Panc1 (cell line): Measurements from ENCODE around the gene RGL4. TPM values are rescaled to one million over a fixed set of nuclear protein-coding genes. Genes with fewer than 3 reads are reported as not detected.
"Not testable (repeated sequence)": the region's sequence is repeated elsewhere in the genome, so short reads cannot be mapped to it uniquely, and the experiment has no call there.

Experiments used
- ATAC-seq: fragments of 200-7000 bp; cut with Tn5 transposase; 2 replicates; pipeline ENCODE4 v1.9.1; 2020; ENCODE audit warnings: mild to moderate bottlenecking, moderate library complexity
- BruUV-seq: library from RNA; stranded (reverse); fragments of 400-500 nt; replicated peaks from 2 replicates; lab custom pipeline; 2021; lab: Mats Ljungman, UMichigan
- CTCF ChIA-PET: fragments of 300-600 bp; sonication (Branson Sonifier 250); formaldehyde crosslinking; loops from one replicate; lab custom pipeline; 2022; ENCODE audit warnings: antibody characterized with exemption; lab: Charles Lee
- POLR2A ChIA-PET: fragments of 300-600 bp; sonication (Branson Sonifier 250); formaldehyde crosslinking; loops from one replicate; lab custom pipeline; 2022; ENCODE audit warnings: antibody characterized with exemption; lab: Charles Lee
- DNase-seq: peaks from one replicate; pipeline ENCODE4 v3.0.0-alpha.2; 2010; ENCODE audit warnings: low read depth, low spot score
- H3K27ac ChIP-seq: 2 replicates; pipeline ENCODE4 v1.5.1; 2011; ENCODE audit warnings: mild to moderate bottlenecking, low read length, inconsistent platforms
- H3K27me3 ChIP-seq: fragments of 200-500 bp; sonication (Bioruptor generic); 2 replicates; pipeline ENCODE4 v1.6.0; 2014; ENCODE audit warnings: low read length, inconsistent platforms; ENCODE audit not compliant: control insufficient read depth, insufficient read depth
- H3K36me3 ChIP-seq: fragments of 200-500 bp; sonication (Bioruptor generic); 2 replicates; pipeline ENCODE4 v1.5.1; 2014; ENCODE audit warnings: inconsistent platforms, mild to moderate bottlenecking, low read length, moderate library complexity; ENCODE audit not compliant: control insufficient read depth, insufficient read depth
- H3K4me1 ChIP-seq: 2 replicates; pipeline ENCODE4 v1.5.1; 2011; ENCODE audit warnings: inconsistent platforms, mild to moderate bottlenecking, low read length, moderate library complexity; ENCODE audit not compliant: control insufficient read depth, insufficient read depth
- H3K4me3 ChIP-seq, 2 experiments: 2 replicates each; pipeline ENCODE4 v1.5.1; 2011 to 2012; ENCODE audit warnings: low read depth in 2 of 2, low read length in 2 of 2, mild to moderate bottlenecking in 2 of 2, inconsistent platforms in 1 of 2, moderate library complexity in 1 of 2
- H3K9me3 ChIP-seq: fragments of 200-500 bp; sonication (Bioruptor generic); 2 replicates; pipeline ENCODE4 v1.5.1; 2014; ENCODE audit warnings: low read depth, mild to moderate bottlenecking, inconsistent platforms, low read length, moderate library complexity; ENCODE audit not compliant: control insufficient read depth, insufficient read depth
- CTCF ChIP-seq: fragments of 450-650 bp; IDR thresholded peaks from 2 replicates; pipeline ENCODE4 v1.5.1; 2017; ENCODE audit warnings: mild to moderate bottlenecking
- POLR2AphosphoS5 ChIP-seq: IDR thresholded peaks from 2 replicates; pipeline ENCODE4 v1.6.1; 2012; ENCODE audit warnings: mild to moderate bottlenecking, low read depth, low read length, moderate library complexity
- REST ChIP-seq, 2 experiments: IDR thresholded peaks; 2 replicates each; pipeline ENCODE4 v1.6.1; 2011 to 2012; ENCODE audit warnings: low read depth in 2 of 2, control low read depth in 1 of 2, low read length in 1 of 2, mild to moderate bottlenecking in 1 of 2, moderate library complexity in 1 of 2; ENCODE audit not compliant: insufficient read depth in 1 of 2
- SIN3A ChIP-seq: IDR thresholded peaks from 2 replicates; pipeline ENCODE4 v1.6.1; 2012; ENCODE audit warnings: low read depth, mild to moderate bottlenecking, low read length, moderate library complexity, borderline replicate concordance; ENCODE audit not compliant: insufficient read depth
- TCF7L2 ChIP-seq: IDR thresholded peaks from 2 replicates; pipeline ENCODE4 v1.6.1; 2011; ENCODE audit warnings: mild to moderate bottlenecking, low read depth, low read length, inconsistent platforms
- in situ Hi-C: cut with HindIII; loops from 2 replicates; pipeline ENCODE4 v1.10.0; 2016; ENCODE audit warnings: low sequenced_read_pairs, low pct_unique_long_range_greater_than_20kb
- intact Hi-C: fragments of 100-400 bp; cut with micrococcal nuclease; formaldehyde crosslinking; loops from one replicate; pipeline ENCODE4 v1.10.0; 2022; ENCODE audit not compliant: unreplicated experiment
- total RNA-seq: library from RNA; stranded (reverse); gene quantifications from one replicate; pipeline ENCODE4 v1.2.1, GENCODE V29; 2021; ENCODE audit not compliant: unreplicated experiment

The RGL4 gene
- total RNA-seq, 1 experiment from 2014 or later, result not detected

GRCh38 chr22:23722160-23722559 is 31.3 kb downstream of the RGL4 start:
- no peak for ATAC-seq
- DNase-seq, result no peak
- intact Hi-C loops (no loop called here), in situ Hi-C loops (no loop called here)
- H3K27ac ChIP-seq, result no peak overlapping the region
- no TSS peak for BruUV-seq
- H3K9me3 ChIP-seq, result no peaks in the 10 kb centered on the region
- ChIA-PET POLR2A (no interaction called here), CTCF (no interaction called here)
- H3K36me3 ChIP-seq, result no peaks in the 10 kb centered on the region
- H3K27me3 ChIP-seq, result no peaks in the 10 kb centered on the region
- no peak for TF ChIP-seq SIN3A
- TF ChIP-seq CTCF, result no peak
- no peak for TF ChIP-seq REST (IDR thresholded peaks at IDR 0.05; ENCODE audit: insufficient read depth in 1 of 2, low read depth in 2 of 2, low read length in 1 of 2)
- TF ChIP-seq TCF7L2, result no peak
- no peak for TF ChIP-seq POLR2AphosphoS5
- no peak overlapping the region for H3K4me3 ChIP-seq
- H3K4me1 ChIP-seq, result no peaks in the 10 kb centered on the region

GRCh38 chr22:23722724-23723123 is 31.9 kb downstream of the RGL4 start:
- in situ Hi-C loops, result no loop called here
- DNase-seq (no peak), ATAC-seq (no peak)
- H3K4me1 ChIP-seq, result no peaks in the 10 kb centered on the region
- intact Hi-C loops, result no loop called here
- no peaks in the 10 kb centered on the region for H3K9me3 ChIP-seq
- no peak overlapping the region for H3K4me3 ChIP-seq
- TF ChIP-seq POLR2AphosphoS5, result no peak
- TF ChIP-seq CTCF, result no peak
- TF ChIP-seq REST (IDR thresholded peaks at IDR 0.05; ENCODE audit: insufficient read depth in 1 of 2, low read depth in 2 of 2, low read length in 1 of 2), result no peak
- TF ChIP-seq SIN3A, result no peak
- no peak for TF ChIP-seq TCF7L2
- BruUV-seq, result no TSS peak
- no peaks in the 10 kb centered on the region for H3K36me3 ChIP-seq
- POLR2A ChIA-PET, result interaction anchor here (0.6 kb wide), 1 partner anchor 49 kb away, joined by 4 read pairs; no protein-coding TSS in a partner anchor
- H3K27me3 ChIP-seq, result no peaks in the 10 kb centered on the region
- CTCF ChIA-PET, result no interaction called here
- no peak overlapping the region for H3K27ac ChIP-seq

- ATAC-seq, DNase-seq, POLR2A ChIA-PET, intact Hi-C loops, BruUV-seq, in situ Hi-C loops, H3K27ac ChIP-seq, H3K4me1 ChIP-seq, H3K9me3 ChIP-seq, CTCF ChIA-PET, H3K27me3 ChIP-seq, H3K36me3 ChIP-seq, H3K4me3 ChIP-seq: not testable (repeated sequence)
Observed at GRCh38 chr22:23728108-23728507, 37.3 kb downstream of the RGL4 start.
